Measurements from ENCODE around the gene CCNK.

Gene CCNK

DNA sequence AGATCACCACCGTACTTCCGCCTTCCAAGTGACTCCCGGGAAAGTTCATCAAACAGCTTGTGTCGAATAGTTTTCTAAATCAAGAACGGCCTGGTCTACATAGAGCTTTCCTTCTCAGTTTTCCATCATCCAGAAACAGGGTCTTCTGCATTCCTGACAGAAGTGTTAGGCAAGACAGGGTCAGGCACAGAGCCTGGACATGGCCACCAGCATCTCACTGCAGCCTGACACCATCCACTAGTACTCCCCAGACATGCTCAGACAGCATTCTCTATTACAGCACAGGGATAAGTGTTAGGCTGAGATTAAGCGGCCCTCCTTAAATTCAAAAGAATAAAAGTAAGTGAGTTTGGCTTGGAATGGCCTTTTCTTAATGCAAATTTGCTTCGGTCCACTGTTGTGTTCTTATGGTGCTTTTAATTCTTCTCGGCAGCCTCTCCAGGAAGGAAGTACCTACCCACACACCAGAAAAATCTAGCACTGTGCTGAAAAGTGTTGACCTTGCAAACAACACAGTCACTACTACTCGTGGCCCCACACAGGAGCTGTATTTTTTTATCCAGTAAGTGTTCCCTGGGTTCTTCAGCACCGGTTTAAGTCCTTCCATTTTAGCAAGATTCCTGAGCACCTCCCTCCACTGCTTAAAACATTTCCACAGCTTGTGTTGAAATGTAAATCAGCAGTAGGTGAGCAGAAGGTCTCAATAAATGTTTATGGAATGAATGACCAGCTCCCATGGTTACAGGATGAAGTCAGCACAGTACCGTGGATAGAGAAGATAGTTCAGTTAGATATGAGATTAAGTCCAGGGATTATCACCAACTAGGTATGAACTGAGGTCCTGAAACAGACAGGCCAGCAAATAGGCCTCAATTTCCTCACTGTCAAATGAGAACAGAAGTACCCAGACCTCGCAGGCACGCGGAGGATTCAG lies 44.7 kb upstream of the CCNK start:
- Histone ChIP-seq H3K4me3 (ENCODE audit: low read depth, low read length) (no peak overlapping the region), H2AFZ (no peak overlapping the region), H3K36me3 (ENCODE audit: control insufficient read depth, insufficient read depth, low read length) (no peaks in the 10 kb centered on the region), H3K27me3 (ENCODE audit: control insufficient read depth, insufficient read depth, low read length) (no peaks in the 10 kb centered on the region), H3K9ac (no peak overlapping the region), H3K4me1 (peaks cover 3% of the 10 kb centered on the region), H3K27ac (no peak overlapping the region), H3K9me3 (ENCODE audit: control insufficient read depth, low read length) (no peaks in the 10 kb centered on the region), H3K79me2 (peaks cover 18% of the 10 kb centered on the region), H3K4me2 (ENCODE audit: low read length) (no peak overlapping the region)
- TF ChIP-seq, protein P1, sequence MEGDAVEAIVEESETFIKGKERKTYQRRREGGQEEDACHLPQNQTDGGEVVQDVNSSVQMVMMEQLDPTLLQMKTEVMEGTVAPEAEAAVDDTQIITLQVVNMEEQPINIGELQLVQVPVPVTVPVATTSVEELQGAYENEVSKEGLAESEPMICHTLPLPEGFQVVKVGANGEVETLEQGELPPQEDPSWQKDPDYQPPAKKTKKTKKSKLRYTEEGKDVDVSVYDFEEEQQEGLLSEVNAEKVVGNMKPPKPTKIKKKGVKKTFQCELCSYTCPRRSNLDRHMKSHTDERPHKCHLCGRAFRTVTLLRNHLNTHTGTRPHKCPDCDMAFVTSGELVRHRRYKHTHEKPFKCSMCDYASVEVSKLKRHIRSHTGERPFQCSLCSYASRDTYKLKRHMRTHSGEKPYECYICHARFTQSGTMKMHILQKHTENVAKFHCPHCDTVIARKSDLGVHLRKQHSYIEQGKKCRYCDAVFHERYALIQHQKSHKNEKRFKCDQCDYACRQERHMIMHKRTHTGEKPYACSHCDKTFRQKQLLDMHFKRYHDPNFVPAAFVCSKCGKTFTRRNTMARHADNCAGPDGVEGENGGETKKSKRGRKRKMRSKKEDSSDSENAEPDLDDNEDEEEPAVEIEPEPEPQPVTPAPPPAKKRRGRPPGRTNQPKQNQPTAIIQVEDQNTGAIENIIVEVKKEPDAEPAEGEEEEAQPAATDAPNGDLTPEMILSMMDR (IDR thresholded peaks at IDR 0.05) = no peak

DNA sequence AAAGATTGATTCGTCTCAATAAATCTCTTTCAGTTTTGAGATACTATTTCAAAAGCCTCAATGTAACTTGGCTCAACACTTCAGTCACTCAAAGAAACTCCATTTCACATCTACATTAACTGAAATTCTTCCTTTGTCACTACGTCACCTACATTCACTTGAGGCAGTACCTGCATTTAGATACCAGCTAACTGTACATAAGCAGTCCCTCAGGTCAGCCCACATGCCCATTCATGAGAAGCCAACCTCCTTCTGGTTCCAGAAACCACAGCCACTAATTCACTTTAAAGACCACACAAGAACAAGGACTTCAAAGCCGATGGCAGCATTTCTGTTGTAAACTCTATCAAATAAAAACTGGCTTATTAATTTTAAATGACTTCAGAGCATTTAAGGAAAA lies 43.5 kb upstream of the CCNK start:
- no peak overlapping the region for H3K4me2 ChIP-seq (ENCODE audit: low read length)
- TF ChIP-seq, protein P1 (IDR thresholded peaks at IDR 0.05) = no peak
- H3K27me3 ChIP-seq (ENCODE audit: control insufficient read depth, insufficient read depth, low read length) = no peaks in the 10 kb centered on the region
- H3K4me3 ChIP-seq (ENCODE audit: low read depth, low read length) = no peak overlapping the region
- H3K4me1 ChIP-seq = peaks cover 3% of the 10 kb centered on the region
- H3K36me3 ChIP-seq (ENCODE audit: control insufficient read depth, insufficient read depth, low read length) = no peaks in the 10 kb centered on the region
- H3K27ac ChIP-seq = no peak overlapping the region
- no peak overlapping the region for H2AFZ ChIP-seq
- no peaks in the 10 kb centered on the region for H3K9me3 ChIP-seq (ENCODE audit: control insufficient read depth, low read length)
- H3K9ac ChIP-seq = no peak overlapping the region
- peaks cover 10% of the 10 kb centered on the region for H3K79me2 ChIP-seq

- Histone ChIP-seq H3K4me1 (peaks cover 3% of the 10 kb centered on the region), H3K9me3 (ENCODE audit: control insufficient read depth, low read length) (no peaks in the 10 kb centered on the region), H3K4me2 (ENCODE audit: low read length) (no peak overlapping the region), H3K79me2 (peaks cover 10% of the 10 kb centered on the region), H3K36me3 (ENCODE audit: control insufficient read depth, insufficient read depth, low read length) (no peaks in the 10 kb centered on the region), H3K9ac (no peak overlapping the region), H3K27ac (no peak overlapping the region), H3K4me3 (ENCODE audit: low read depth, low read length) (no peak overlapping the region), H2AFZ (no peak overlapping the region), H3K27me3 (ENCODE audit: control insufficient read depth, insufficient read depth, low read length) (no peaks in the 10 kb centered on the region)
- TF ChIP-seq, protein P1 (IDR thresholded peaks at IDR 0.05) = no peak
Observed at GRCh38 chr14:99440278-99440677, 40.9 kb upstream of the CCNK start.

DNA sequence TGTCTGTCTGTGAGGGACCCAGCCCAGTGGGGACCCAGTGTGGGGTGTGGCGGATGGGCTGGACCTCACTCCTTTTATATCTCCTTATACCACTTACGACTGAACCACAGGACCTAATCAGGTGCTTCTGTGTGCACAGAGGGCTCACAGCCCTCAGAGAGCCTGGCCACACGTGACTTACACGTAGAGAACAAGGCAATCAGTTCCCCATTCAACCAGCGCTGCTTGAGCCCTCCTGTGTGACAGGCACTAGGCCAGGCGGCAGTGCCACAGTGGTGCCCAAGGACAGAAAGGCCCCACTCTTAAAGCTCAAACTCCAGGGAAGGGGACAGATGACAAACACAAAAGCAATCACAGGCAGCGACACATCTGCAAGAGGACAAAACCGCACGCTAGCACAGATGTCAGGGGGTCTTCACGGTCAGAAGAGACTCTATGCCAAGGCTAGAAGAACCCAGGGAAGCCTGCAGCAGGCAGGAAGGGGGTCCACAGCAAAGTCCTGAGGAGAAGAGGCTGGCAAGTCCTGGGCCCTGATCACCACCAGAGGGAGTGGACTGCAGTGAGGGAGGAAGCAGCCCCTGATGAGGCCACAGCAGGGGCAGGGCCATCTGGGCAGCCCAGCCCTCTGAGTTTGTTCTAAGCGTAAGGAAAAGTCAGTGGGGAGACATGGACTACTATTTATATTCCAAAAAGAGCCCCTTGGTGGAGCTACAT lies 39.9 kb upstream of the CCNK start:
- H3K36me3 ChIP-seq (ENCODE audit: control insufficient read depth, insufficient read depth, low read length) = no peaks in the 10 kb centered on the region
- TF ChIP-seq, protein P1 (IDR thresholded peaks at IDR 0.05) = no peak
- no peaks in the 10 kb centered on the region for H3K9me3 ChIP-seq (ENCODE audit: control insufficient read depth, low read length)
- H3K4me3 ChIP-seq (ENCODE audit: low read depth, low read length) = no peak overlapping the region
- H3K4me1 ChIP-seq = peaks cover 3% of the 10 kb centered on the region
- no peak overlapping the region for H3K27ac ChIP-seq
- peaks cover 11% of the 10 kb centered on the region for H3K79me2 ChIP-seq
- H3K9ac ChIP-seq = no peak overlapping the region
- H2AFZ ChIP-seq = no peak overlapping the region
- H3K4me2 ChIP-seq (ENCODE audit: low read length) = no peak overlapping the region
- H3K27me3 ChIP-seq (ENCODE audit: control insufficient read depth, insufficient read depth, low read length) = no peaks in the 10 kb centered on the region
